ENCODE results near the gene ORAI3. TPM values are rescaled to one million over a fixed set of nuclear protein-coding genes. Genes with fewer than 3 reads are reported as not detected.

Gene ORAI3
- total and polyA plus RNA-seq, 9 donors: 21.5 to 30.8 (median 25.2) TPM

- intact Hi-C loops (cut with DNase I): no loop called here
- no peak overlapping the region for H3K27ac ChIP-seq
- no peak overlapping the region for H3K4me3 ChIP-seq
Observed at GRCh38 chr16:30926937-30927788, 21.7 kb upstream of the ORAI3 start.

GRCh38 chr16:30927789-30928378 lies 21.0 kb upstream of the ORAI3 start:
- Histone ChIP-seq H3K27me3 (no peaks in the 10 kb centered on the region), H3K4me1 (ENCODE audit: insufficient read depth) (no peaks in the 10 kb centered on the region), H3K36me3 (no peaks in the 10 kb centered on the region), H3K9me3 (no peaks in the 10 kb centered on the region), H3K4me3 (no peak overlapping the region), H3K27ac (no peak overlapping the region)
- intact Hi-C loops (cut with DNase I): no loop called here
- 48 to 57% (median 56%) methylated on average over 15 of the region's 15 CpGs for WGBS, 3 donors
- TF ChIP-seq EP300 (IDR thresholded peaks at IDR 0.05) (no peak), POLR2A (IDR thresholded peaks at IDR 0.05) (no peak), CTCF (IDR thresholded peaks at IDR 0.05) (no peak)
- DNase-seq: peak; percentile 53 to 72 (median 62)

More at GRCh38 chr16:30926937-30927788, 21.7 kb upstream of the ORAI3 start:
- no peaks in the 10 kb centered on the region for H3K9me3 ChIP-seq
- no peaks in the 10 kb centered on the region for H3K4me1 ChIP-seq (ENCODE audit: insufficient read depth)
- peak in 1 of 5 donors; percentile 45 for DNase-seq
- no peaks in the 10 kb centered on the region for H3K36me3 ChIP-seq
- TF ChIP-seq POLR2A (IDR thresholded peaks at IDR 0.05) (no peak), EP300 (IDR thresholded peaks at IDR 0.05) (no peak), CTCF (IDR thresholded peaks at IDR 0.05) (no peak)
- WGBS, 3 donors: 75 to 85% (median 81%) methylated on average over 17 to 22 of the region's 22 CpGs
- H3K27me3 ChIP-seq: no peaks in the 10 kb centered on the region

GRCh38 chr16:30928390-30928789 lies 20.5 kb upstream of the ORAI3 start:
- no peaks in the 10 kb centered on the region for H3K4me1 ChIP-seq (ENCODE audit: insufficient read depth)
- DNase-seq: peak in 2 of 5 donors; percentile 51 to 59
- H3K27ac ChIP-seq: no peak overlapping the region
- WGBS, 3 donors: 77 to 85% (median 82%) methylated on average over 11 of the region's 11 CpGs
- no peak overlapping the region for H3K4me3 ChIP-seq
- TF ChIP-seq POLR2A (IDR thresholded peaks at IDR 0.05) (no peak), CTCF (IDR thresholded peaks at IDR 0.05) (no peak), EP300 (IDR thresholded peaks at IDR 0.05) (no peak)
- intact Hi-C loops (cut with DNase I): no loop called here
- no peaks in the 10 kb centered on the region for H3K9me3 ChIP-seq
- no peaks in the 10 kb centered on the region for H3K36me3 ChIP-seq
- H3K27me3 ChIP-seq: no peaks in the 10 kb centered on the region

- Histone ChIP-seq H3K4me3 (no peak overlapping the region), H3K4me1 (ENCODE audit: insufficient read depth) (no peaks in the 10 kb centered on the region), H3K9me3 (no peaks in the 10 kb centered on the region), H3K27ac (no peak overlapping the region), H3K27me3 (no peaks in the 10 kb centered on the region), H3K36me3 (no peaks in the 10 kb centered on the region)
- TF ChIP-seq CTCF (IDR thresholded peaks at IDR 0.05) (no peak), POLR2A (IDR thresholded peaks at IDR 0.05) (no peak), EP300 (IDR thresholded peaks at IDR 0.05) (no peak)
- intact Hi-C loops (cut with DNase I): no loop called here
- DNase-seq: no peak
- WGBS, 3 donors: 78 to 84% (median 78%) methylated on average over 7 of the region's 7 CpGs
Observed at GRCh38 chr16:30929167-30929566, 19.7 kb upstream of the ORAI3 start.
